NCI-H774 (cell line): ENCODE data around the gene CHEK2.
A peak's percentile ranks its signal among the peaks of the same experiment; 100 is the strongest.
"Not testable (repeated sequence)": the region's sequence is repeated elsewhere in the genome, so short reads cannot be mapped to it uniquely, and the experiment has no call there.

Experiments
- DNase-seq: peaks from one replicate; lab custom pipeline; 2025; lab: John Stamatoyannopoulos, UW

Gene CHEK2

DNA sequence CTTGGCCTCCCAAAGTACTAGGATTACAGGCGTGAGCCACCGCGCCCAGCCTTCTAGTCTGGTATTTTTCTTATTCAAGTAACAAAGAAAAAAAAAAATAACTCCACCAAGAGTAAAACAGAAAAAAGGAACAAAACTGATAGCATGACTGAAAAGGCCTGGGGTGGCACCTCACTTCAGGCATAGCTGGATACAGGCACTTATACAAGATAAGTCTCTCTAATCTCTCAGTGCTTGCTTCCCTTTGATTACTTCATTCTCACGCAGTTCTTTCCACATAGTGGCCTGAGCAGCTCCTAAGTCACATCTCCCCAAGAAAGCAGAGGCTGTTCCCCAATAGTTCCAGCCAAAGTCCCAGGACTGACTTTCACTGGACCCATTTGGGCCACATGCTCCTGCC lies 58.7 kb downstream of the CHEK2 start:
- not testable (repeated sequence) for DNase-seq

DNA sequence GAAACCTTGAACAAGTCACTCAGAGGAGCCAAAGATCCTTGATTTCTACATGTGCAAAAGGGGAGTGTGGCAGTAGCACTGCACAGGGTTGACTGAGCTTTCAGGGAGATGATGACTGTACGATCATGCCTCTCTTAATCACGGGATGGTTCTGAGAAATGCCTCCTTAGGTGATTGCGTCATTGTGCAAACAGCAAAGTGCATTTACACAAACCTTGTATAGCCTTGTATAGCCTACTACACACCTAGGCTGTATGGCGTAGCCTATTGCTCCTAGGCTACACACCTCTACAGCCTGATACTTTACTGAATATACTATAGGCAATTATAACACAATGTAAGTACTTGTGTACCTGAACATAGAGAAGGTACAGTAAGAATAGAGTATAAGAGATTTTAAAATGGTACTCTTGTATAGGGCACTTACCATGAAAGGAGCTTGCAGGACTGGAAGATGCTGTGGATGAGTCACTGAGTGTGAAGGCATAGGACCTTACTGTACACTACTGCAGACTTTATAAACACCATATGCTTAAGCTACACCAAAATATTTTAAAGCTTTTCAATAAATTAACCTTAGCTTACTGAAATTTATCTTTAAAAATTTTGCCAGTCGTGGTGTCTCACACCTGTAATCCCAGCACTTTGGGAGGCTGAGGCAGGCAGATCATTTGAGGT lies 60.7 kb downstream of the CHEK2 start:
- DNase-seq: not testable (repeated sequence)

- peak; percentile 45 for DNase-seq
Observed at GRCh38 chr22:28679611-28680287, 61.9 kb downstream of the CHEK2 start, which contains the start of gene TTC28. Gene TTC28 (minus strand): TSS chr22:28679840. CDS start chr22:28679723, 117 bp downstream.

DNA sequence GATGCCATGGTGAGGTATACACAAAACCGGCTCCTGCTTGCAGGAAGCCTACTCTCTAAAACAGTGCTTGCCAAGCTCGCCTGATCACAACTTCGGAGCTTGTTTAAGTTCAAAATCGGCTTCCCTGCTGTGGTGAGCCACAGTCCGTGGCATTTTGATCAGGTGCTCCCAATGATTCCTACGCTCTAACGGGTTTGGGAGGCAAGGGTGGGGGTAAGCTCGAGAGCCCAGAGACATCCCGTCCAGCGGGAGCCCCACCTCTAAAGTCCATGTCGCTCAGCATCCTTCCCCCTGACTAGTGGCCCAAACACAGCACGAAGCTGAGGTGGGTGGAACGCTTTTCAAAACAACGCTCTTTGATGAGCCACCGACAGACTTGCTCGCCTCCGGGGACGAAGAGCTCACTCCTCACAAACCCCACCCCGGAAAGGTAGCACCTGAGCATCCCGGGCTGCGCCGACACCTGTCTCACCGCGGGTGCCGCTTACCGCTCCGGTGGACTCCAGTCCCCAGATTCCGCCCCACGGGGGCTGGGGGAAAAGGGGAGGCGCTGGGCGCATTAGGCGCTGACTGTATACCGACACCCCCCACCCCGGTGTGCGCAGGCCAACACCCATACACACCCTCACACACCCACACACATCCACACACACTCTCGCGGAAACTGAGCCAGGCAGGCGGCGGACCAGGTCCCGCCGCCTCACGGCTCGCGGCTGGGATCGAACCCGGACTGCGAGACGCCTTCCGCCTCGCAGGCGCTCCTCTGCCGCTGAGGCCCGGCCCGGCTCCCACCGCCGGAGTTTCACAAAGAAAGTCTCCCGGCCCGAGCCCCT lies 62.6 kb downstream of the CHEK2 start:
- peak; percentile 0 for DNase-seq

GRCh38 chr22:28678170-28678569 lies 63.5 kb downstream of the CHEK2 start:
- not testable (repeated sequence) for DNase-seq

GRCh38 chr22:28674121-28674563 lies 67.5 kb downstream of the CHEK2 start:
- DNase-seq: no peak

- DNase-seq: no peak
Observed at GRCh38 chr22:28670756-28671155, 70.9 kb downstream of the CHEK2 start.

GRCh38 chr22:28670161-28670560 lies 71.5 kb downstream of the CHEK2 start:
- DNase-seq: no peak

DNA sequence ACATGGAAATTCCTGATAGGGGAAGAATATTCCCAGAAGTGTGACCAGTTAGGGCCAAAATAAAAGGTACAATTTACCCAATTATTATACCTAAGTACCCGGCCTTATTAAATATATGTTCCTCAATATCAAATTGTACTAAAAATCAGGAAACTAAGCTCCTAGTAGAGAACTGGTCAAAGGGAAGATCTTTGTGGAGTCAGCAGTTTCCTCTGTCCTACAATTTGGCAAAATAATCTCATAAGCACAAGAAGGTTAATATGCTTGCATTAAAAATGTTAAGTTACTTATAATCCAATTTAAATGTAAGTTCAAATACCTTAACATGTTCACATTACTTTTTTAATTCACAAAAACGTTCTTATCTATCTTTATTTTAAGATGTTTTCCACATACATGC lies 72.2 kb downstream of the CHEK2 start:
- no peak for DNase-seq

DNA sequence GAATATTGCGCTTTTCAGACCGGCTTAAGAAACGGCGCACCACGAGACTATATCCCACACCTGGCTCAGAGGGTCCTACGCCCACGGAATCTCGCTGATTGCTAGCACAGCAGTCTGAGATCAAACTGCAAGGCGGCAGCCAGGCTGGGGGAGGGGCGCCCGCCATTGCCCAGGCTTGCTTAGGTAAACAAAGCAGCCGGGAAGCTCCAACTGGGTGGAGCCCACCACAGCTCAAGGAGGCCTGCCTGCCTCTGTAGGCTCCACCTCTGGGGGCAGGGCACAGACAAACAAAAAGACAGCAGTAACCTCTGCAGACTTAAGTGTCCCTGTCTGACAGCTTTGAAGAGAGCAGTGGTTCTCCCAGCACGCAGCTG lies 78.1 kb downstream of the CHEK2 start:
- not testable (repeated sequence) for DNase-seq

DNA sequence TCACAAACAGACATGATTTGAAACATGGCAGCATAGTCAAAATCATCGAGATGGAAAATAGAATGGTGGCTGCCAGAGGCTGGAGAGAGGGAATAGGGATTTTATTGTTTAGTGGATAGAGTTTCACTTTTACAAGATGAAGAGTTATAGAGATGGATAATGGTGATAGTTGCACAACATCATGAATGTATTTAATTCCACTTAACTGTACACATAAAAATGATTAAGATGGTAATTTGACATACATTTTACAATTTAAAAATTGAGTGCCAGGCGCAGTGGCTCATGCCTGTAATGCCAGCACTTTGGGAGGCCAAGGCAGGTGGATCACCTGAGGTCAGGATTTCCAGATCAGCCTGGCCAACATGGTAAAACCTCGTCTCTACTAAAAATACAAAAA lies 83.2 kb downstream of the CHEK2 start:
- DNase-seq: no peak

GRCh38 chr22:28656181-28656580 lies 85.4 kb downstream of the CHEK2 start:
- no peak for DNase-seq

DNA sequence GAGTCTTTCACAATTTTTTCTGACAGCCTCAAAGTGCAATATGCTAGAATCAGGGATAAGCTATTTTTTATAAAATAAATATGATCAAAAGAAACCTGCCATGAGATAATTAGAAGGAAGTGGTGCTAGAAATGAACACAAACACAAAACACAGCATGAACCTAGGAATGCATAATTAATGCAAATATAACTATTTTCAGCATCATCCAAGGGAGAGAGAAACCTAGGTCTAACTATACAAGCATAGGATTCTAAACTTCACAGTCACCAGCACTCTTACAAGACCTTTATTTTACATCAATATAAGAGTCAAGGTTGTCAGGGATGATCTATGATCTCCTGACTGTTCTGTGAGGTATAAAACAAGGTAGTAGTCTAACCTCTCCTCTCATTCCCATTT lies 91.2 kb downstream of the CHEK2 start:
- DNase-seq: no peak

DNA sequence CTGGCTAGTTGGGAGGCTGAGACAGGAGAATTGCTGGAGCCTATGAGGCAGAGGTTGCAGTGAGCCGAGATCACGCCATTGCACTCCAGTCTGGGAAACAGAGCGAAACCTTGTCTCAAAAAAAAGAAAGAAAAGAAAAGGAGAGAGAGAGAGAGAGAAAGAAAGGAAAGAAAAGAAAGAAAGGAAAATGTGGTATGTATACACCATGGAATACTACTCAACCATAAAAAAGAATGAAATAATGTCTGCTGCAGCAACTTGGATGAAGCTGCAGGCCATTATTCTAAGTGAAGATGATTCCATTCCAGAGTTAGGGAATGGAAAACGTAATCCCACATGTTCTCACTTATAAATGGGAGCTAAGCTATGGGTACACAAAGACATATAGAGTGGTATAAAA lies 92.8 kb downstream of the CHEK2 start:
- DNase-seq: no peak

DNA sequence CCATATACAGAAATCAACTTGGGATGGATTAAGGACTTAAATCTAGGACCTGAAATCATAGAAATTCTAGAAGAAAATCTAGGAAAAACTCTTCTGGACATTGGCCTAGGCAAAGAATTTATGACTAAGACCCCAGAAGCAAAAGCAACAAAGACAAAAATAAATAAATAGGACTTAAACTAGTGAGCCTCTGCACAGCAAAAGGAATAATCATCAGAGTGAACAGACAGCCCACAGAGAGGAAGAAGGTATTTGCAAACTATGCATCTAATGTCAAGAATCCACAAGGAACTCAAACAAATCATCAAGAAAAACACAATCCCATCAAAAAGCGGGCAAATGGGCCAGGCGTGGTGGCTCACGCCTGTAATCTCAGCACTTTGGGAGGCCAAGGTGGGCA lies 94.4 kb downstream of the CHEK2 start:
- no peak for DNase-seq

DNA sequence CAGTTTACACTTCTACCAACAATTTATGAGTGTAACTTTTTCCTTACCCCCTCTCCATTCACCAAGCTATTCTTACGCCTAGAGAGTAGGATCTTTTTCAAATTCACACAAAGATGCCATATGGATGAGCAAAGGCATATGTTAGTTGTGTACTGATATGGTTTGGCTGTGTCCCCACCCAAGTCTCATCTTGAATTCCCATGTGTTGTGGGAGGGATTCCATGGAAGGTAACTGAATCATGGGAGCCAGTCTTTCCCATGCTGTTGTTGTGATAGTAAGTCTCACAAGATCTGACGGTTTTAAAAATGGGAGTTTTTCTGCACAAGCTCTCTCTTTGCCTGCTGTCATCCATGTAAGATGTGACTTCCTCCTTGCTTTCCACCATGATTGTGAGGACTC lies 102.3 kb downstream of the CHEK2 start:
- DNase-seq: no peak
